VCaP (cell line): Measurements from ENCODE around the gene DARS1.

Experiments used
- H3K27ac ChIP-seq: fragments of 450-650 bp; 2 replicates; pipeline ENCODE4 v1.5.1; 2017
- TF ChIP-seq, protein P1 (sequence below): fragments of 450-650 bp; conservative IDR thresholded peaks from 2 replicates; pipeline ENCODE4 v1.5.1; 2017; ENCODE audit warnings: mild to moderate bottlenecking, moderate library complexity

DARS1 gene

GRCh38 chr2:136021976-136022375, 36.5 kb upstream of the DARS1 start:
- TF ChIP-seq, protein P1, sequence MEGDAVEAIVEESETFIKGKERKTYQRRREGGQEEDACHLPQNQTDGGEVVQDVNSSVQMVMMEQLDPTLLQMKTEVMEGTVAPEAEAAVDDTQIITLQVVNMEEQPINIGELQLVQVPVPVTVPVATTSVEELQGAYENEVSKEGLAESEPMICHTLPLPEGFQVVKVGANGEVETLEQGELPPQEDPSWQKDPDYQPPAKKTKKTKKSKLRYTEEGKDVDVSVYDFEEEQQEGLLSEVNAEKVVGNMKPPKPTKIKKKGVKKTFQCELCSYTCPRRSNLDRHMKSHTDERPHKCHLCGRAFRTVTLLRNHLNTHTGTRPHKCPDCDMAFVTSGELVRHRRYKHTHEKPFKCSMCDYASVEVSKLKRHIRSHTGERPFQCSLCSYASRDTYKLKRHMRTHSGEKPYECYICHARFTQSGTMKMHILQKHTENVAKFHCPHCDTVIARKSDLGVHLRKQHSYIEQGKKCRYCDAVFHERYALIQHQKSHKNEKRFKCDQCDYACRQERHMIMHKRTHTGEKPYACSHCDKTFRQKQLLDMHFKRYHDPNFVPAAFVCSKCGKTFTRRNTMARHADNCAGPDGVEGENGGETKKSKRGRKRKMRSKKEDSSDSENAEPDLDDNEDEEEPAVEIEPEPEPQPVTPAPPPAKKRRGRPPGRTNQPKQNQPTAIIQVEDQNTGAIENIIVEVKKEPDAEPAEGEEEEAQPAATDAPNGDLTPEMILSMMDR: no peak
- H3K27ac ChIP-seq: no peak overlapping the region

DNA sequence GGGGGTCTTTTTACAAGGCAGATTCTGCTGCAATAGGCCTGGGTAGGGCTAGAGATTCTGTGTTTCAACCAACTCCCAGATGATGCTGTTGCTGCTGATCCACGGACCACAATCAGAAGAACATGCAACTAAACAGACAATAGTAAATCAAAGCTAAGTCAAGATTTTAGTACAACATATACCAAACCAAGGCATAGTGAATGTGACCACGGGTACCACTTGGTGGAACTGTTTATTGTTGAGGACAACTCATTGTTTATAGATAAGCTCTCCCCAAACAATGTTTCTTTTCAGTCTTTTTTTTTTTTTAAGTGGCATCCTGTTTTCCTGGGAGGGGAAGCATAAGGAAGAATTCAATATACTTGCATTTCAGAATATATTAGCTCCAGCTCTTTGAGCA, 36.0 kb upstream of the DARS1 start:
- TF ChIP-seq, protein P1: no peak
- H3K27ac ChIP-seq: no peak overlapping the region

- TF ChIP-seq, protein P1: no peak
- peak overlapping the region; percentile 74 for H3K27ac ChIP-seq
Observed at GRCh38 chr2:136020831-136021230, 35.4 kb upstream of the DARS1 start.

DNA sequence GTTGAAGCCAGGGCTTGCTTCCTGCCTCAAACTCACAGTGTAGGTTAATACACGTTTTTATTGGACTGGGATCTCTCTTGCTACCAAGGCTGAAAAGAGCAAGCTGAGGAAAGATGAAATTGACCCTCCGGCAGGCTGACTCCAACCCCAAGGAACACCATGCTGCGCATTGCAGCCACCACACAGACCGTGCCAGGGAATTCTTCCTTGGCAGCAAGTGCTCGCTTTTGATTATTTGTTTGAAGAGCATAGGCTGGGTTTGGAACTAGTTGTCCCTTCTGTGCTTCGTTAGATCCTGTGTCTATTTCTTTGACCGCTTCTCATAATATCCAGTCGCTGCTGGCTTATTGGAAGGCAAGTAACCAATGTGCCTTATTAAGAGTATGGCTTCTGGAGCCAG, 34.4 kb upstream of the DARS1 start:
- H3K27ac ChIP-seq: peak overlapping the region; percentile 74
- TF ChIP-seq, protein P1: no peak

DNA sequence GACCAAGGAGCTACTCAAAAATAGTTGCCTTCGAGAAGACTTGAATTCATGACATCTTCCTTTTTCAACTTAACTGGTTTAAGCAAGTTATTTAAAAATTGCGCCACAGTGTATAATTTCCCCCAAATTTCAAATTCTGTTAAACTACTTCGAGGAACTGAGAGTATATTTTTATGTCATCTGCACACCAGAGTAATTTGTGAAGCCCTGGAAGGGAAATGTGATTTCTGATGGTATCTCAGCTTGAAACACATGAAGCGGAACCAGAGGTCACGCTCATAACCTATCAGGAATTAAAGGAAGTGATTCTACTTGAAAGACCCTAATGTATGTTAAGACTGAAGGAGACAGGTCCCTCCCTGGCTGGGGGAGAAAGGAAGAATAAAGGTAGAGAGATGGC, 33.9 kb upstream of the DARS1 start:
- TF ChIP-seq, protein P1: no peak
- peak overlapping the region; percentile 74 for H3K27ac ChIP-seq

- H3K27ac ChIP-seq: no peak overlapping the region
- TF ChIP-seq, protein P1: no peak
Observed at GRCh38 chr2:136017786-136018185, 32.4 kb upstream of the DARS1 start.

- TF ChIP-seq, protein P1: no peak
- no peak overlapping the region for H3K27ac ChIP-seq
Observed at GRCh38 chr2:136016836-136017235, 31.4 kb upstream of the DARS1 start.

- TF ChIP-seq, protein P1: no peak
Observed at GRCh38 chr2:136016427-136016826, 31.0 kb upstream of the DARS1 start.

More at GRCh38 chr2:136016427-136016826, 31.0 kb upstream of the DARS1 start:
- H3K27ac ChIP-seq: no peak overlapping the region
